Globus pallidus (tissue), 1 donor: ENCODE results near the gene RDM1.
"Not testable (repeated sequence)": the region's sequence is repeated elsewhere in the genome, so short reads cannot be mapped to it uniquely, and the experiment has no call there.

ENCODE experiments used
- DNase-seq: peaks from one replicate; pipeline ENCODE4 v3.0.0-alpha.2; 2015; ENCODE audit warnings: low spot score

RDM1 gene

GRCh38 chr17:35898283-35899070 is 32.1 kb downstream of the RDM1 start:
- no peak for DNase-seq

GRCh38 chr17:35897772-35898171 is 32.8 kb downstream of the RDM1 start:
- not testable (repeated sequence) for DNase-seq

- no peak for DNase-seq
Measured at GRCh38 chr17:35895636-35896587, 34.7 kb downstream of the RDM1 start.

GRCh38 chr17:35894206-35894605 is 36.4 kb downstream of the RDM1 start:
- DNase-seq: no peak

GRCh38 chr17:35893751-35894150 is 36.8 kb downstream of the RDM1 start:
- no peak for DNase-seq

- no peak for DNase-seq
Measured at GRCh38 chr17:35892091-35893035, 38.2 kb downstream of the RDM1 start.

- no peak for DNase-seq
Measured at GRCh38 chr17:35891269-35891668, 39.3 kb downstream of the RDM1 start.

- DNase-seq: no peak
Measured at GRCh38 chr17:35890774-35891155, 39.8 kb downstream of the RDM1 start.

GRCh38 chr17:35889818-35890773 is 40.5 kb downstream of the RDM1 start:
- no peak for DNase-seq

- no peak for DNase-seq
Measured at GRCh38 chr17:35889241-35889640, 41.3 kb downstream of the RDM1 start.

- no peak for DNase-seq
Measured at GRCh38 chr17:35879773-35880654, 50.6 kb downstream of the RDM1 start, which contains the start of gene CCL5. Gene CCL5, minus strand, starts transcription at chr17:35880360.

GRCh38 chr17:35878361-35878760 is 52.2 kb downstream of the RDM1 start:
- no peak for DNase-seq

GRCh38 chr17:35877345-35878029 is 53.1 kb downstream of the RDM1 start:
- no peak for DNase-seq

- no peak for DNase-seq
Measured at GRCh38 chr17:35876534-35876933, 54.0 kb downstream of the RDM1 start.

- no peak for DNase-seq
Measured at GRCh38 chr17:35875800-35876139, 54.8 kb downstream of the RDM1 start.

GRCh38 chr17:35875072-35875799 is 55.3 kb downstream of the RDM1 start:
- DNase-seq: no peak

GRCh38 chr17:35872196-35872980 is 58.2 kb downstream of the RDM1 start:
- no peak for DNase-seq
